A549 treated with ZK216348 at 1 μM for 4 hours (cell line): ENCODE measurements around the gene FMR1. TPM values are rescaled to one million over a fixed set of nuclear protein-coding genes. Genes with fewer than 3 reads are reported as not detected.

Source experiments
- total RNA-seq: library from RNA; stranded (reverse); fragments of 200-300 nt; extraction: Qiagen RNA extraction; gene quantifications from 5 replicates; pipeline ENCODE4 v1.2.3, GENCODE V29; 2022; ENCODE audit warnings: low read depth

The FMR1 gene
- total RNA-seq = 16.8 to 26.1 TPM (median 22.9 TPM) in 5 replicates

GRCh38 chrX:147911192-147912022 lies at the start of gene FMR1:
FMR1 (plus strand) TSS chrX:147911919; CDS start chrX:147912180, 261 bp downstream.

GRCh38 chrX:147981038-147981752 lies 69.5 kb downstream of the FMR1 start, which contains the start of gene FMR1NB:
FMR1NB (plus strand) TSS chrX:147981337; CDS start chrX:147981403, 66 bp downstream.

Other genes starting within 250 kb of the FMR1 start
- gene FMR1NB, start 69.4 kb downstream of the FMR1 start, total RNA-seq = not detected in 5 replicates